ENCODE results near the gene KCNH6. TPM values are rescaled to one million over a fixed set of nuclear protein-coding genes. Genes with fewer than 3 reads are reported as not detected.

KCNH6 gene
- total and polyA plus RNA-seq, 2 donors: 0.05 to 0.25 TPM

GRCh38 chr17:63493411-63493810, 29.7 kb upstream of the KCNH6 start:
- Histone ChIP-seq H3K4me1 (ENCODE audit: control insufficient read depth in 2 of 2, insufficient read depth in 2 of 2, low read length in 2 of 2) (no peaks in the 10 kb centered on the region), H3K27me3 (ENCODE audit: control insufficient read depth in 2 of 2, insufficient read depth in 1 of 2, low read length in 1 of 2) (no peaks in the 10 kb centered on the region), H3K36me3 (ENCODE audit: control insufficient read depth in 2 of 2, insufficient read depth in 2 of 2, low read length in 1 of 2) (no peaks in the 10 kb centered on the region), H3K27ac (ENCODE audit: low read depth in 1 of 2, low read length in 1 of 2) (no peak overlapping the region), H3K4me3 (ENCODE audit: low read length in 2 of 2) (no peak overlapping the region), H3K9me3 (ENCODE audit: control insufficient read depth in 2 of 2, insufficient read depth in 1 of 2, low read length in 1 of 2) (no peaks in the 10 kb centered on the region)
- 96% methylated on average over 9 of the region's 9 CpGs for WGBS
- no peak for DNase-seq (ENCODE audit: low read depth in 6 of 9, low spot score in 9 of 9)

GRCh38 chr17:63494300-63494928, 28.7 kb upstream of the KCNH6 start:
- Histone ChIP-seq H3K4me3 (ENCODE audit: low read length in 2 of 2) (no peak overlapping the region), H3K36me3 (ENCODE audit: control insufficient read depth in 2 of 2, insufficient read depth in 2 of 2, low read length in 1 of 2) (no peaks in the 10 kb centered on the region), H3K27me3 (ENCODE audit: control insufficient read depth in 2 of 2, insufficient read depth in 1 of 2, low read length in 1 of 2) (no peaks in the 10 kb centered on the region), H3K4me1 (ENCODE audit: control insufficient read depth in 2 of 2, insufficient read depth in 2 of 2, low read length in 2 of 2) (no peaks in the 10 kb centered on the region), H3K9me3 (ENCODE audit: control insufficient read depth in 2 of 2, insufficient read depth in 1 of 2, low read length in 1 of 2) (no peaks in the 10 kb centered on the region), H3K27ac (ENCODE audit: low read depth in 1 of 2, low read length in 1 of 2) (no peak overlapping the region)
- DNase-seq (ENCODE audit: low read depth in 6 of 9, low spot score in 9 of 9): no peak
- 97% methylated on average over 12 of the region's 12 CpGs for WGBS

- H3K27me3 ChIP-seq (ENCODE audit: control insufficient read depth in 2 of 2, insufficient read depth in 1 of 2, low read length in 1 of 2): peaks cover 0 to under 1% of the 10 kb centered on the region in 2 donors
- 94% methylated on average over 6 of the region's 6 CpGs for WGBS
- DNase-seq (ENCODE audit: low read depth in 6 of 9, low spot score in 9 of 9): no peak
- H3K4me3 ChIP-seq (ENCODE audit: low read length in 2 of 2): no peak overlapping the region
- no peaks in the 10 kb centered on the region for H3K4me1 ChIP-seq (ENCODE audit: control insufficient read depth in 2 of 2, insufficient read depth in 2 of 2, low read length in 2 of 2)
- H3K27ac ChIP-seq (ENCODE audit: low read depth in 1 of 2, low read length in 1 of 2): no peak overlapping the region
- H3K36me3 ChIP-seq (ENCODE audit: control insufficient read depth in 2 of 2, insufficient read depth in 2 of 2, low read length in 1 of 2): no peaks in the 10 kb centered on the region
- H3K9me3 ChIP-seq (ENCODE audit: control insufficient read depth in 2 of 2, insufficient read depth in 1 of 2, low read length in 1 of 2): no peaks in the 10 kb centered on the region
These were observed 27.7 kb upstream of the KCNH6 start for GRCh38 chr17:63495491-63495890.

- 96% methylated on average over 12 of the region's 12 CpGs for WGBS
- Histone ChIP-seq H3K9me3 (ENCODE audit: control insufficient read depth in 2 of 2, insufficient read depth in 1 of 2, low read length in 1 of 2) (no peaks in the 10 kb centered on the region), H3K4me3 (ENCODE audit: low read length in 2 of 2) (no peak overlapping the region), H3K4me1 (ENCODE audit: control insufficient read depth in 2 of 2, insufficient read depth in 2 of 2, low read length in 2 of 2) (no peaks in the 10 kb centered on the region), H3K27ac (ENCODE audit: low read depth in 1 of 2, low read length in 1 of 2) (no peak overlapping the region), H3K36me3 (ENCODE audit: control insufficient read depth in 2 of 2, insufficient read depth in 2 of 2, low read length in 1 of 2) (no peaks in the 10 kb centered on the region), H3K27me3 (ENCODE audit: control insufficient read depth in 2 of 2, insufficient read depth in 1 of 2, low read length in 1 of 2) (peaks cover 0 to 4% of the 10 kb centered on the region in 2 donors)
- DNase-seq (ENCODE audit: low read depth in 6 of 9, low spot score in 9 of 9): no peak
These were observed 27.0 kb upstream of the KCNH6 start for GRCh38 chr17:63496177-63496576.

- 96% methylated on average over 36 of the region's 36 CpGs for WGBS
- H3K4me1 ChIP-seq (ENCODE audit: control insufficient read depth in 2 of 2, insufficient read depth in 2 of 2, low read length in 2 of 2): no peaks in the 10 kb centered on the region
- no peak overlapping the region for H3K4me3 ChIP-seq (ENCODE audit: low read length in 2 of 2)
- no peak overlapping the region for H3K27ac ChIP-seq (ENCODE audit: low read depth in 1 of 2, low read length in 1 of 2)
- H3K27me3 ChIP-seq (ENCODE audit: control insufficient read depth in 2 of 2, insufficient read depth in 1 of 2, low read length in 1 of 2): peaks cover 0 to 4% of the 10 kb centered on the region in 2 donors
- no peaks in the 10 kb centered on the region for H3K9me3 ChIP-seq (ENCODE audit: control insufficient read depth in 2 of 2, insufficient read depth in 1 of 2, low read length in 1 of 2)
- DNase-seq (ENCODE audit: low read depth in 6 of 9, low spot score in 9 of 9): no peak
- no peaks in the 10 kb centered on the region for H3K36me3 ChIP-seq (ENCODE audit: control insufficient read depth in 2 of 2, insufficient read depth in 2 of 2, low read length in 1 of 2)
These were observed 26.3 kb upstream of the KCNH6 start for GRCh38 chr17:63496663-63497400.

- H3K27ac ChIP-seq (ENCODE audit: low read depth in 1 of 2, low read length in 1 of 2): no peak overlapping the region
- H3K27me3 ChIP-seq (ENCODE audit: control insufficient read depth in 2 of 2, insufficient read depth in 1 of 2, low read length in 1 of 2): peaks cover 0 to 4% of the 10 kb centered on the region in 2 donors
- H3K4me1 ChIP-seq (ENCODE audit: control insufficient read depth in 2 of 2, insufficient read depth in 2 of 2, low read length in 2 of 2): no peaks in the 10 kb centered on the region
- no peak overlapping the region for H3K4me3 ChIP-seq (ENCODE audit: low read length in 2 of 2)
- WGBS: 90% methylated on average over 16 of the region's 16 CpGs
- no peaks in the 10 kb centered on the region for H3K36me3 ChIP-seq (ENCODE audit: control insufficient read depth in 2 of 2, insufficient read depth in 2 of 2, low read length in 1 of 2)
- H3K9me3 ChIP-seq (ENCODE audit: control insufficient read depth in 2 of 2, insufficient read depth in 1 of 2, low read length in 1 of 2): no peaks in the 10 kb centered on the region
- peak in 1 of 9 donors; percentile 11 for DNase-seq (ENCODE audit: low read depth in 6 of 9, low spot score in 9 of 9)
These were observed 25.3 kb upstream of the KCNH6 start for GRCh38 chr17:63497708-63498483.

- no peak overlapping the region for H3K27ac ChIP-seq (ENCODE audit: low read depth in 1 of 2, low read length in 1 of 2)
- no peaks in the 10 kb centered on the region for H3K9me3 ChIP-seq (ENCODE audit: control insufficient read depth in 2 of 2, insufficient read depth in 1 of 2, low read length in 1 of 2)
- no peak for DNase-seq (ENCODE audit: low read depth in 6 of 9, low spot score in 9 of 9)
- no peaks in the 10 kb centered on the region for H3K36me3 ChIP-seq (ENCODE audit: control insufficient read depth in 2 of 2, insufficient read depth in 2 of 2, low read length in 1 of 2)
- H3K27me3 ChIP-seq (ENCODE audit: control insufficient read depth in 2 of 2, insufficient read depth in 1 of 2, low read length in 1 of 2): peaks cover 0 to 4% of the 10 kb centered on the region in 2 donors
- H3K4me3 ChIP-seq (ENCODE audit: low read length in 2 of 2): no peak overlapping the region
- no peaks in the 10 kb centered on the region for H3K4me1 ChIP-seq (ENCODE audit: control insufficient read depth in 2 of 2, insufficient read depth in 2 of 2, low read length in 2 of 2)
- 96% methylated on average over 9 of the region's 9 CpGs for WGBS
These were observed 24.4 kb upstream of the KCNH6 start for GRCh38 chr17:63498626-63499195.

- DNase-seq (ENCODE audit: low read depth in 6 of 9, low spot score in 9 of 9): no peak
- WGBS: 76% methylated on average over 14 of the region's 14 CpGs
These were observed 22.4 kb upstream of the KCNH6 start for GRCh38 chr17:63500543-63501390.

More at GRCh38 chr17:63500543-63501390, 22.4 kb upstream of the KCNH6 start:
- H3K27ac ChIP-seq (ENCODE audit: low read depth in 1 of 2, low read length in 1 of 2): no peak overlapping the region
- peaks cover 0 to 7% of the 10 kb centered on the region in 2 donors for H3K27me3 ChIP-seq (ENCODE audit: control insufficient read depth in 2 of 2, insufficient read depth in 1 of 2, low read length in 1 of 2)
- no peaks in the 10 kb centered on the region for H3K36me3 ChIP-seq (ENCODE audit: control insufficient read depth in 2 of 2, insufficient read depth in 2 of 2, low read length in 1 of 2)
- H3K9me3 ChIP-seq (ENCODE audit: control insufficient read depth in 2 of 2, insufficient read depth in 1 of 2, low read length in 1 of 2): no peaks in the 10 kb centered on the region
- H3K4me3 ChIP-seq (ENCODE audit: low read length in 2 of 2): no peak overlapping the region
- no peaks in the 10 kb centered on the region for H3K4me1 ChIP-seq (ENCODE audit: control insufficient read depth in 2 of 2, insufficient read depth in 2 of 2, low read length in 2 of 2)
